Cardiac septum (tissue), 1 donor: ENCODE measurements around the gene EYS. TPM values are rescaled to one million over a fixed set of nuclear protein-coding genes. Genes with fewer than 3 reads are reported as not detected.
"Not testable (repeated sequence)": the region's sequence is repeated elsewhere in the genome, so short reads cannot be mapped to it uniquely, and the experiment has no call there.

Experiments used
- DNase-seq: peaks from one replicate; pipeline ENCODE4 v3.0.0-alpha.2; 2020; ENCODE audit warnings: low spot score
- intact Hi-C: fragments of 100-400 bp; cut with DNase I; formaldehyde crosslinking; loops from one replicate; pipeline ENCODE4 v1.14.0; 2022
- total RNA-seq: library from RNA; stranded (reverse); fragmentation: NEBNext Ultra II Directional; extraction: Animal tissue kit (Norgen Biotek cat#: 25700); gene quantifications from one replicate; pipeline ENCODE4 v1.2.1, GENCODE V29; 2021
- donor health status: DM: no; HTN: no; CAD: no.

EYS gene
- total RNA-seq, 1 donor from 2014 or later: 0.24 TPM

DNA sequence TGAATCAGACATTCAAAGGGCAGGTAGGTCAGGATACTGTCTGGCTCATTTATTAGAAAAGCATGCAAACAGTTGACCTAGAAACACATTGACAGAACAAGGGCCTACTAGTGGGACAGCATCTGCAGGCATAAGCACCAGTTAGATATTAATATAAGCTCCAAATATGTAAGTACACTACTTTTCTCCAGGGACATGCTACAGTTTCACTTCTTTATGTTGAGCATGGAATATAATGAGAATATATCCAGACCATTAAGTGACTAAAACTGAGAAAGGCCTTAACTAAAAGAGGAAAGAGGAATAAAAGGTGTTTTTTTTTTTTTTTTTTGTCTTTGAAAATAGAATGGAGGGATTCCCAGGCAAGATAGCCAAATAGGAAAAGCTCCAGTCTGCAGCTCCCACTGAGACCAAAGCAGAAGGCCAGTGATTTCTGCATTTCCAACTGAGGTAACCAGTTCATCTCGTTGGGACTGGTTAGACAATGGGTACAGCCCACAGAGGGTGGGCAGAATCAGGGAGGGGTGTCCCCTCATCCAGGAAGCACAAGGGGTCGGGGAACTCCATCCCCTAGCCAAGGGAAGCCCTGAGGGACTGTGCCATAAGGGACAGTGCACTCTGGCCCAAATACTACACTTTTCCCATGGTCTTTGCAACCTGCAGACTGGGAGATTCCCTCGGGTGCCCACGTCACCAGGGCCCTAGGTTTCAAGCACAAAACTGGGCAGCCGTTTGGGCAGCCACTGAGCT is 1819.8 kb downstream of the EYS start:
- no peak for DNase-seq
- intact Hi-C loops: no loop called here

- DNase-seq: no peak
- intact Hi-C loops: no loop called here
Observed at GRCh38 chr6:63886341-63886740, 1820.7 kb downstream of the EYS start.

- DNase-seq: no peak
- intact Hi-C loops: no loop called here
Observed at GRCh38 chr6:63883597-63883996, 1823.4 kb downstream of the EYS start.

- intact Hi-C loops: no loop called here
- DNase-seq: no peak
Observed at GRCh38 chr6:63882208-63882607, 1824.8 kb downstream of the EYS start.

- intact Hi-C loops: no loop called here
- DNase-seq: no peak
Observed at GRCh38 chr6:63881791-63882190, 1825.2 kb downstream of the EYS start.

GRCh38 chr6:63872233-63872632 is 1834.8 kb downstream of the EYS start:
- intact Hi-C loops: no loop called here
- no peak for DNase-seq

- no peak for DNase-seq
- intact Hi-C loops: no loop called here
Observed at GRCh38 chr6:63868351-63868750, 1838.7 kb downstream of the EYS start.

DNA sequence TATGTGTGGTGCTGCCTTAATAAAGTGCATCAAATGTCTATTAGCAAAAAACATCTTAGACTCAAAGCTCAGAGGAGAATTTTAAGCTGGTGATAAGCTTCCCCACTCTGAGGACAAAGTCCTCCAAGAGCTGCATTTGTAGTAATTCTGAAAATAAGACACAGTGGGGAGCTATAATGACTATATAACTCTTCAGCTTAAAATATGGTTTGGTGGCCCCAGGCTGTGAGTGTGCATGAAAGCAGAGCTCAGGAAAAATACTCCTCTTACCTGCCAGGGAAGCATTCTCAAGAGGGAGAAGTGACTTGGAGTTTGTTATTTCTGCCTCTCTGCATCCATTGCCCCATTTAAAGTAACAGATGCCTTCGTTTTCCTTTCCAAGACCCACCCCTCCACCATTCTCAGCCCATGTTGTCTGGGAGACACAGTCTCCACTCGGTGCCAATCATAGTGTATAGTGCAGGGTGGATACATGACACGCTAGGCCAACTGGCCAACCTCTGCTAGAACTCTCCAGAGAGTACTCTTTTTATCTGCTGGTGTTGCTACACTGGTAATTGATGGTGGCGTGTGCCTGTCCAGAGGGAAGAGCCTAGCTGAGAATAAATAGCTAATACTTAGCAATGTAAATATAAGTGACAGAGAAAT is 1842.2 kb downstream of the EYS start:
- intact Hi-C loops: no loop called here
- DNase-seq: no peak

- DNase-seq: no peak
- intact Hi-C loops: no loop called here
Observed at GRCh38 chr6:63864061-63864460, 1843.0 kb downstream of the EYS start.

GRCh38 chr6:63862486-63863198 is 1844.4 kb downstream of the EYS start:
- intact Hi-C loops: no loop called here

DNA sequence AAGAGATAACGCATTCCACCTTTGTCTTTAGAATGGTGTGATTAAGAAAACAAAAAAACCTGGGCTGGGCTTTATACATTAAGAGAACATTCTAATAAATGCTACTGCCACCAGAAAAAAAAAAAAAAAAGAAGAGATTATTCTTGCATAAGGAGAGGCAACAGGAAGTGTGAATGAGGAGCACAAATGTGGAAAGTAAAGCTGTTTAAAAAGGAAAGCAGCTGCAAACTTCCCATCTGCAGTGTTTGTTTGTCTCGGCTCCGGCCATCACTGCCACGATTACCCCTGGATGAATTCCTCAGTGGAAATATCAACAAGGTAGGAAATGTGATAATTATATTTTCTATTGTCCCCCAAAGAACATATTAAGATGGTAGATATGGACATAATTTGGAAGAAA is 1847.5 kb downstream of the EYS start:
- no peak for DNase-seq
- intact Hi-C loops: no loop called here

More at GRCh38 chr6:63862486-63863198, 1844.4 kb downstream of the EYS start:
- DNase-seq: no peak

- intact Hi-C loops: no loop called here
Observed at GRCh38 chr6:63858691-63859090, 1848.3 kb downstream of the EYS start.

DNA sequence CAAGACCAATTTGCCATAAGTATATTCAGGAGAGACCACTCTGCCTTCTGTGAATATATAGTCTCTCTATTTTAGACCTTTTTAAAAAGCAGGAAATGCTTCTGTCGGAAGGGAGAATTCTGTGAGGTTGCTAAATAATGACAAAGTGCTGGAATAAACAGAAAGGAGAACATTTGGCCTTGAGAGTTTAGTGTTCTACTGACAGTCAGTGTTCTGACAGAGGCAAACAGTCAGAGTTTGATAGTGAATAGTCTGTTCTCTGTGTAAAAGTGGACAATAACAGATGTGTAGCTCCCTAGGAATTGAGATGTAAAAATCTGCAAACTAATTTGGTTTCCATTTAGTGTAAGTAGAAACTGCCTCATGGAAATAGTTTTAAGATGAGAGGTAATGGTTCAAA is 1850.8 kb downstream of the EYS start:
- intact Hi-C loops: no loop called here
- DNase-seq: no peak

More at GRCh38 chr6:63858691-63859090, 1848.3 kb downstream of the EYS start:
- no peak for DNase-seq

- no peak for DNase-seq
- intact Hi-C loops: no loop called here
Observed at GRCh38 chr6:63844287-63844686, 1862.7 kb downstream of the EYS start.

- intact Hi-C loops: no loop called here
- DNase-seq: no peak
Observed at GRCh38 chr6:63839485-63839884, 1867.5 kb downstream of the EYS start.

DNA sequence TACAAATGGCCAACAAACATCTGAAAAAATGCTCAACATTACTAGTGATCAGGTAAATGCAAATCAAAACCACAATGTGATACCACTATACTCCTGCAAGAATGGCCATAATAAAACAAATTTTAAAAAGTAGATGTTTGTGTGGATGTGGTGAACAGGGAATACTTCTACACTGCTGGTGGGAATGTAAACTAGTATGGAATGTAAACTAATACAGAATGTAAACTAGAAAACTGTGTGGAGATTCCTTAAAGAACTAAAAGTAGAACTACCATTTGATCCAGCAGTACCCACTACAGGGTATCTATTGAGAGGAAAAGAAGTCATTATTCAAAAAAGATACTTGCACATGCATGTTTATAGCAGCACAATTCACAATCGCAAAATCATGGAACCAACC is 1878.3 kb downstream of the EYS start:
- intact Hi-C loops, DNase-seq: not testable (repeated sequence)

GRCh38 chr6:63824722-63825121 is 1882.3 kb downstream of the EYS start:
- intact Hi-C loops: no loop called here
- DNase-seq: no peak

GRCh38 chr6:63821442-63821841 is 1885.6 kb downstream of the EYS start:
- DNase-seq: no peak
- intact Hi-C loops: no loop called here

DNA sequence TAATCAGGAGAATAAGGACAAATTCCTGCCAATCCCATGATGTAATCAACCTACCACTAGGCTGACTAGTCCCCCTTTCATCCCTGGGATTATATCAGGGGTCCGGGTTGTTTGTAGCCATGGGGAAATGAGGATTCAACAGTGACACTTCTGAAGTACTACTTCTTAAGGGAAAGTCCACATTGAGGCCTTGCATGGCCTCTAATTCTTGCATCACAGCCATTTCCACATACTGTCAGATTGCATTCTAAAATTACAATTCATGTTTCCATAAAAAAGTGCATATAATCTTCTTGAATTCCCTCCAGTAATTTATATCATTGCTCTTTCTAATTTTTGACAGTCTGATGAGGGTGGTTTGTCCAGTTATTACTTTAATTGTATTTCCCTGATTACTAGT is 1887.2 kb downstream of the EYS start:
- intact Hi-C loops: no loop called here
- no peak for DNase-seq

- intact Hi-C loops: no loop called here
- no peak for DNase-seq
Observed at GRCh38 chr6:63817492-63818050, 1889.5 kb downstream of the EYS start.
